Activated CD8-positive, alpha-beta T cell treated with anti-CD3 and anti-CD28 coated beads for 36 hours (primary cell): Measurements from ENCODE around the gene BLNK. TPM values are rescaled to one million over a fixed set of nuclear protein-coding genes. Genes with fewer than 3 reads are reported as not detected.
A peak's percentile ranks its signal among the peaks of the same experiment; 100 is the strongest.

Experiments used
- ATAC-seq: fragments of 200-7000 bp; cut with Tn5 transposase; one replicate; pipeline ENCODE4 v1.10.0; 2021; ENCODE audit warnings: mild to moderate bottlenecking, moderate library complexity
- CTCF ChIA-PET: fragments of 350-600 bp; sonication (Branson Sonifier 250); formaldehyde crosslinking; loops from one replicate; lab custom pipeline; 2021; ENCODE audit warnings: antibody characterized with exemption; lab: Charles Lee
- POLR2A ChIA-PET: fragments of 350-600 bp; sonication (Branson Sonifier 250); formaldehyde crosslinking; loops from one replicate; lab custom pipeline; 2021; ENCODE audit warnings: antibody characterized with exemption; lab: Charles Lee
- DNase-seq: peaks from one replicate; pipeline ENCODE4 v3.0.0-alpha.2; 2020
- H3K27ac Mint-ChIP-seq: one replicate; pipeline ENCODE4 v1.8.0; 2021; ENCODE audit warnings: mild to moderate bottlenecking, mixed read lengths
- H3K27me3 Mint-ChIP-seq: one replicate; pipeline ENCODE4 v1.8.0; 2021; ENCODE audit warnings: mixed read lengths
- H3K36me3 Mint-ChIP-seq: one replicate; pipeline ENCODE4 v1.8.0; 2021; ENCODE audit warnings: low read depth, mixed read lengths
- H3K4me1 Mint-ChIP-seq: one replicate; pipeline ENCODE4 v1.8.0; 2021; ENCODE audit warnings: low read depth, mixed read lengths
- H3K4me3 Mint-ChIP-seq: one replicate; pipeline ENCODE4 v1.8.0; 2021; ENCODE audit warnings: mild to moderate bottlenecking, moderate library complexity, mixed read lengths
- H3K9me3 Mint-ChIP-seq: one replicate; pipeline ENCODE4 v1.8.0; 2021; ENCODE audit warnings: mixed read lengths
- CTCF ChIP-seq: fragments of 200-600 bp; IDR thresholded peaks from one replicate; pipeline ENCODE4 v1.8.0; 2022; ENCODE audit warnings: antibody characterized with exemption, mild to moderate bottlenecking
- intact Hi-C: fragments of 100-400 bp; cut with micrococcal nuclease; formaldehyde crosslinking; loops from one replicate; pipeline ENCODE4 v1.10.0; 2022
- total RNA-seq, 2 experiments: library from RNA; stranded (reverse); gene quantifications; one replicate each; pipeline ENCODE4 v1.2.3, GENCODE V29; 2021

Gene BLNK
- total RNA-seq, 2 experiments from 2014 or later = 0.16 TPM; not detected in 1

- ChIA-PET POLR2A (no interaction called here), CTCF (no interaction called here)
- no peak for TF ChIP-seq CTCF
- no peak for ATAC-seq
- Mint-ChIP-seq H3K9me3 (peaks cover 35% of the 10 kb centered on the region), H3K27ac (no peak overlapping the region), H3K4me1 (no peaks in the 10 kb centered on the region), H3K36me3 (peaks cover 9% of the 10 kb centered on the region), H3K27me3 (peaks cover 5% of the 10 kb centered on the region), H3K4me3 (no peak overlapping the region)
- intact Hi-C loops = no loop called here
- no peak for DNase-seq
Observed at GRCh38 chr10:96172666-96173065, 98.7 kb downstream of the BLNK start.

GRCh38 chr10:96170230-96170629, 101.1 kb downstream of the BLNK start:
- TF ChIP-seq CTCF = no peak
- POLR2A ChIA-PET = interaction anchor here (0.8 kb wide), 1 partner anchor 178 kb away, joined by 3 read pairs; no protein-coding TSS in a partner anchor
- ATAC-seq (no peak), DNase-seq (no peak)
- intact Hi-C loops = no loop called here
- H3K27ac Mint-ChIP-seq = no peak overlapping the region
- H3K4me3 Mint-ChIP-seq = no peak overlapping the region
- H3K27me3 Mint-ChIP-seq = peaks cover 5% of the 10 kb centered on the region
- no peaks in the 10 kb centered on the region for H3K4me1 Mint-ChIP-seq
- peaks cover 11% of the 10 kb centered on the region for H3K36me3 Mint-ChIP-seq
- peaks cover 52% of the 10 kb centered on the region for H3K9me3 Mint-ChIP-seq
- CTCF ChIA-PET = interaction anchor here (1.3 kb wide), 1 partner anchor 59 kb away, joined by 4 read pairs; no protein-coding TSS in a partner anchor

- ChIA-PET POLR2A (no interaction called here), CTCF (no interaction called here)
- H3K4me3 Mint-ChIP-seq = no peak overlapping the region
- H3K27ac Mint-ChIP-seq = no peak overlapping the region
- no peak for TF ChIP-seq CTCF
- intact Hi-C loops = no loop called here
- no peak for DNase-seq
- H3K27me3 Mint-ChIP-seq = no peaks in the 10 kb centered on the region
- no peaks in the 10 kb centered on the region for H3K4me1 Mint-ChIP-seq
- peaks cover 46% of the 10 kb centered on the region for H3K9me3 Mint-ChIP-seq
- H3K36me3 Mint-ChIP-seq = peaks cover 11% of the 10 kb centered on the region
- no peak for ATAC-seq
Observed at GRCh38 chr10:96168546-96168945, 102.8 kb downstream of the BLNK start.

- Mint-ChIP-seq H3K36me3 (peaks cover 15% of the 10 kb centered on the region), H3K27ac (no peak overlapping the region), H3K4me1 (no peaks in the 10 kb centered on the region), H3K27me3 (no peaks in the 10 kb centered on the region), H3K9me3 (peaks cover 41% of the 10 kb centered on the region), H3K4me3 (no peak overlapping the region)
- ATAC-seq (no peak), DNase-seq (no peak)
- POLR2A ChIA-PET = interaction anchor here (0.5 to 1.2 kb wide), 2 partner anchors 36 to 46 kb away, joined by 3 read pairs; partner anchors contain the start of gene ZNF518A
- intact Hi-C loops = no loop called here
- no peak for TF ChIP-seq CTCF
- CTCF ChIA-PET = no interaction called here
Observed at GRCh38 chr10:96165726-96166125, 105.6 kb downstream of the BLNK start.

- ChIA-PET POLR2A (no interaction called here), CTCF (no interaction called here)
- peaks cover 11% of the 10 kb centered on the region for H3K4me1 Mint-ChIP-seq
- H3K4me3 Mint-ChIP-seq = no peak overlapping the region
- peaks cover 66% of the 10 kb centered on the region for H3K36me3 Mint-ChIP-seq
- peaks cover 3% of the 10 kb centered on the region for H3K9me3 Mint-ChIP-seq
- H3K27ac Mint-ChIP-seq = peak overlapping the region; percentile 36
- intact Hi-C loops = no loop called here
- ATAC-seq (peak; percentile 39), DNase-seq (peak; percentile 12)
- H3K27me3 Mint-ChIP-seq = no peaks in the 10 kb centered on the region
- no peak for TF ChIP-seq CTCF
Observed at GRCh38 chr10:96153070-96153469, 118.3 kb downstream of the BLNK start.
